GM18868 (cell line): Measurements from ENCODE around the gene MYLK.

Experiments
- ATAC-seq: cut with Tn5 transposase; IDR thresholded peaks from one replicate; pipeline ENCODE4 v1.9.1; 2021; ENCODE audit warnings: mild to moderate bottlenecking, moderate library complexity; ENCODE audit not compliant: unreplicated experiment

The MYLK gene

DNA sequence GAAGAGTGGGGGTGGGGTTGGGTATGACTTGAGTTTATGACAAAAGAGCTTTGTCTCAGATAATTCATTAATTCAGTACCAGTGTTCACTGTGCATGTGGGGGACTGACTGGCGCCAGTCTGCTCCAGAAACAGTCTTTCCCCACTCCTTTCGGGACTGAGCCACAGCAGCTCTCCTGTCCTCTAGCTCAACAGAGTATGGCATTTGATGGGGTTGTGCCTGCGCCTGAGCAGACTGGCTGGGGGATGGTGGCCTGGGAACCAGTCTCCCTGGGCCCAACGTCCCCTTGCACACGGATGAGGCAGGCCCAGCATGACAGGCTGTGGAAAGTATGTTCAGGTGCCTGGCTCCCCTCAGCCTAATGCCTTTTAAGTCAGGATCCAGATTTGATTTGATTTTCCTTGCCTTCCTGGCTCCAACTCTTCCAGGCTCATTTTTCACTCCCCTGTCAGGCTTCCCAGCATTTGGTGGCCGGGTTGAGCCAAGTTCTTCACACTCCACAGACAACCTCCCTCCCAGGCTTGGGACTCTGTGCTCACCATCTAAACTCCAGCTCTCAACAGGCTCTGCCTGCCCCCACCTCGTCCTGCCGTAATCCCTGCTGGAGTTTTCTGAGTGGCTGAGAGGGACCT is 105.0 kb downstream of the MYLK start:
- no peak for ATAC-seq

DNA sequence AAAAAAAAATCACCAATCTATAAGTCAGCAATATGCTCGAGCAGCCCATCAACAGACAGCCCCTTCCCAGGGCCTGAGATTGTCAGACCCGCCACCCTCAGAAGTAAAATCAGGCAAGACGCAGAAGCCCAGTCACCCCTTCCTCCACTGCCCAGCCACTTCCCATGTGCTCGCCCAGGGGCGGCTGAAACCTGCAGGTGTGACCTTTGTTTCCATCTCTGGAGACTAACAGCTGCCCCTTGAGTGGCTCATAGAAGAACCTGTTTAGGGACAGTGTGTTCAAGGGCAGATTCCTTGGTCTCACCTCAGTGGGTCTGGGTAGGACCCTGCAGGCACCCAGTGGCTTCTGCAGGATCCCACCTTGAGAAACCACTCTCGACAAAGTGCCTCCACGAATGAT is 105.6 kb downstream of the MYLK start:
- ATAC-seq: no peak

DNA sequence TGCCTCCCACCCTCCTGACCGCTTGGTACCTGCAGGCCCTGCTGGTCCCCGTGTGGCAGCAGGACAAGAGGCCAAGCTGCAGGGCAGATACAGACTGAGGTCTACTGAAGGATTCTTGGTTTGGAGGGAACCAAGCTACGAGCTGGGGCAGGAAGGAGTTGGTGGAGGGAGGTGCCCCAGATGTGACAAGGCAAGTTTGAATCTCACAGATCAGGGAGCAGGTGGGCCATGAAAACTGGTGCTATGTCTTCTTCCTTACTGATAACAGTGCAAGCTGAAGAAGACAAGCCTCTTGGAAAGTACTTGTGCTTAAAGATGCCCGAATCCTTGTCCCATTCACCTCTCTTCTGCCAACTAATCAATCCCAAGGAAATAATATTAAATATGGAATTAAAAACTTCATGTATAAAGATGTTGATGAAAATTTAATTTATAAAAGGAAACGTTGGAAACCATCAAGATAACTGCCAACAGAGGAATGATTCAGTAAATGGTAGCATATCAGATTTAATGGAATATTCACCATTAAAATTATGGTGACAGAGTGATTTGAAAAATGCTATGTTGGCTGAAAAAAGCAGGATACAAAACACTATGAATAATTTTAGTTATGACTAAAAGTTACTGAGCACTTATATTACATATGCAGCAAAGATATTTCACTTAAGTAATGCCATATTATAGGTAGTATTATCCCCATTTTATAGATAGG is 107.9 kb downstream of the MYLK start:
- ATAC-seq: no peak

- ATAC-seq: no peak
Measured at GRCh38 chr3:123774474-123774873, 109.7 kb downstream of the MYLK start.

- no peak for ATAC-seq
Measured at GRCh38 chr3:123773681-123774431, 110.3 kb downstream of the MYLK start.

- no peak for ATAC-seq
Measured at GRCh38 chr3:123769356-123769743, 114.8 kb downstream of the MYLK start.

- ATAC-seq: no peak
Measured at GRCh38 chr3:123768480-123769355, 115.4 kb downstream of the MYLK start.

DNA sequence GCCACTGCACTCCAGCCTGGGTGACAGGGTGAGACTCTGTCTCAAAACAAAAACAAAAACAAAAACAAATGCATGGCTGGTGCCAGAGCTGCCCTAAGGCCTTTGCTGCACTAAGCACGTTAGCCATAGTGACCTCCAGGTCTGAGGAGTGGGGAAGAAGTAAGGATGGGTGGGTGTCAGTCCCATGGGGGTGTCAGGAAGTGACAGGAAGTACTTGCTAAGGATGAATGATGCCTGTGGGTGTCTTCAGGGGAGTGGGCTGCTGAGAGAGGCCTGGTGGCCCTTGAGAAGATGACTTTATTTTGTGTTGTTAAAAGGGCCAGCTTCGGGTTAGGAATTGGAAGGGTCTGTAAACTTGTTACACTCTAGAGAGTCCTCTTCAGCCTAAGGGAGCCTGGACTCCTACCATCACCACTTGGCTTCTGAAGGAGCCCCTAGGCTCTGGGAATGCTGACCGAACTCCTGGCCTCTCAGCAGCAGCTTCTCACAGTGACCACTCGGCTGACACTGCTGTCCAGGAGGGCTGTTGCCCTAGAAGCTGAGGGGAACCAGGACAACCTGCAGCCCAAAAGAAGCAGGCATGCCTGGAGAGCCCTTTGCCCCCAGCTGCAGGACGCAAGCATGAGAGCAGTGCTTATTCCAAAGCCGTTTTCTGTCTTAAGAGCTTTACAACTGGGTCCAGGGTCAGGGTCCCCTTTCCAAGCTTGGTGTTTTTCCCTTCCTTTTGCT is 116.4 kb downstream of the MYLK start:
- no peak for ATAC-seq

GRCh38 chr3:123767009-123767372 is 117.1 kb downstream of the MYLK start:
- ATAC-seq: no peak

DNA sequence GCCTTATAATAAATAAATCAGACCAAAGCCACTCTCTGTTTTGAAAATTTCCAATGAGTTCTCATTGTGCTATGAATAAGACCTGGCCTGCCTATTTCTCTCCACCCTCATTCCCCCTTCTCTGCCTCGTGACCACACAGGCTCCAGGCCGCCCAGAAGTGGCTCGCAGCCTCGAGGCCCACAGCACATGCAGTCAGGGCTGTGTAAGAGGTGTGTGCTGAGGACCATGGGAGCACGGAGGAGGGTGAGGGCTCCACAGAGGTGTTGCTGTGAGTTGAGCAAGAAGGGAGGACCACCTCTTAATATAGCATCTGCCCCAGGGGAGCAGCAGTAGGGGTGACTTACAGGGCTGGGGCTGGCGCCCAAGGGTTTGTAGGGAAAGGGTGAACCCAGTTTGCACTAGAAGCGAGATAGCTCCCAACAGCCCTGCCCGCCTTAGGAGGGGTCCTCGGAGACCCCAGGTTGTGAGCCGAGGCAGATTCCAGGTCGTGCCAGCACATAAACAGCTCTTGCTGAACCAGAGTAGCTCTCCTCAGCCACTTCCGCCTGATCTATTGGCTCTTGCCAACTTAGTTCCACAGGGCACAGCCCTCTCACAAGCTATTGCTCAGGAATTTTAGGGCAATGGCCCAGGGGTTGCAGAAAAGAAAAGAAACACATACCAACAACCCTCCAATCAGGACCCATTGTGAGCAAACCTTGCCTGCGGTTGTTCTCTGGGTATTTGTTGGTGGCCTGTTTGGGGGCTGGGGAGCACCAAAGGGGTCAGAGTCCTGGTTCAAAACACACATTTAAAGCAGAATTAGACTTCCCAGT is 117.7 kb downstream of the MYLK start:
- no peak for ATAC-seq

DNA sequence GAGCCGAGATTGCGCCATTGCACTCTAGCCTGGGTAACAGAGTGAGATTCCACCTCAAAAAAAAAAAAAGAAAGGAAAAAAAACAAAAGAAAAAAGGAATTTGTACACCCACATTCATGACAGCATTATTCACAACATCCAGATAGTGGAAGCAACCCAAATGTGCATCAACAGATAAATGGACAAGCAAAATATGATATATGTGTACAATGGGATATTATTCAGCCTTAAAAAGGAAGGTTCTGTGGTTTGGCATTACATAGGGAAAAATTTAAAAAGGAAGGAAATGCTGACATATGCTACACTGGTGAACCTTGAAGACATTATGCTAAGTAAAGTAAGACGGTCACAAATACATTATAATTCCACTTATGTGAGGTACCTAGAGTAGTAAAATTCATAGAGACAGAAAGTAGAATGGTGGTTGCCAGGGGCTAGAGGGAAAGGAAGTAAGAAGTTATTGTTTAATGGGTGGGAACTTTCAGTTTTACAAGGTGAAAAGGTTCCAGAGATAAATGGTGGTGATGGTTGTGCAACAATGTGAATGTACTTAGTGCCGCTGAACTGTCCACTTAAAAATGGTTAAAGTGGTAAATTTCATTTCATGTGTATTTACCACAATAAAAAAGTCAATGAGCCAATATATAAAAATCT is 118.5 kb downstream of the MYLK start:
- no peak for ATAC-seq

DNA sequence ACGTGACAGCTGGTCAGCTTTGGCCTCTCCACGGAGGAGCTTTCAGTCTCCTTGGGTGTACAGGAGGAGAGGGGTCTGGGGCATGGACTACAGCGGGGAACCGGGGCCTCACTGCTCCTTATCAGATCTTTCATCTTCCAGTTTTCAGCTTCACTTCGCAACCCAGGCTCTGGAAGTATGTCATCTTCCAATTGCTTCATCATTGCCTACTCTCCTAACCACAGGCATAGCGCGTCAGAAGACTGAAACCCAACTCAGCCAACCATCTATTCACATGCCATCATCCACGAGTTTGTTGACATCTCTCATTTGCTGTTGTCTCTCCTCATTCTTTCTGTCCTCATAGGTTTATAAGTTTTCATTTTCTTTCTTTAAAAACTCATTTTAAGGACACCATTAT is 119.5 kb downstream of the MYLK start:
- no peak for ATAC-seq

GRCh38 chr3:123762805-123763204 is 121.3 kb downstream of the MYLK start:
- no peak for ATAC-seq

GRCh38 chr3:123760817-123761216 is 123.3 kb downstream of the MYLK start:
- no peak for ATAC-seq

DNA sequence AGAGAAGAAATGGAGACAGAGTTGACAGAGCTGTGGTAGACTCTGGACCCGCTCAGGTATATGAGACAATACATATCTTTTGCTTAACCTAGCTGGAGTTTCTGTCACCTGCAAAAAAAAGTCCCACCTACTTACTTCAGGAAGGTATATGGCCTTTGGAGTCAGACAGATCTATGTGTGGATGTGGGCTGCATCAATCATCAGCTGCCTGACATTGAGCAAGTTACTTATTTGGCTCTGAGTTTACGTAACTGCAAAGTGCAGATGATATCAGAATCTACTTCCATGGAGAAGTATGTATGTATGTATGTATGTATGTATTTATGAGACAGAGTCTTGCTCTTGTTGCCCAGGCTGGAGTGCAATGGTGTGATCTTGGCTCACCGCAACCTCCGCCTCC is 124.3 kb downstream of the MYLK start:
- no peak for ATAC-seq

GRCh38 chr3:123759311-123759710 is 124.8 kb downstream of the MYLK start:
- no peak for ATAC-seq

GRCh38 chr3:123758081-123758564 is 126.0 kb downstream of the MYLK start:
- no peak for ATAC-seq

DNA sequence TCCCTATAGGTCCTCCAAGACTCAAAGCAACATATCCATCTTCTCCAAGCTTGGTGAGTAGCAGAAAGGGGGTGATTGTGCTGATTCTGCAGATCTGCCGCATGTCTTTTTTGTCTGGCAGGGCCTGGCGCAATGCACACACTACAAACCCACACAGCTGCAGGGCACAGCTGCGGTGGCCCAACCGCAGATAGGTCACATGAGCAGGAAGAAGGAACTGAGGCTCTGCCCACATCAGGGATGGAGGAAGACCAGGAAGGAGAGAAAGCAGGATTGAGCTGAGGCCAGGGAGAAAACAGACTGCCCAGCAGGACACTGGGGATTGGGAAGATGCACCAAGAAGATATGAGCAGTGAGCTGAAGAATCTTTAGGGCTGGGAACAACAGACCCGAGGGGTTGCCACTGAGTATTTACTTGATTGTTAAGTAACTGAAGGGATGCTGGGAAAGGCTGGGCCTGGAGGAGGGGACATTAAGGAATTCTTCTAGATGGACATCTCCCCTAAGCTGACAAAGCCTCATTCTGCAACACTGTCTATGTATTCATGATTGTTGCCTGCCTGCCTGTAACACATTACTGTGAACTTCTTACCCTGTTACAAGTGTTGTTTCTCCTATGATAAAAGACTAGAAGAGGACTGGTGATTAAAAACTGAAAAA is 126.7 kb downstream of the MYLK start:
- no peak for ATAC-seq

DNA sequence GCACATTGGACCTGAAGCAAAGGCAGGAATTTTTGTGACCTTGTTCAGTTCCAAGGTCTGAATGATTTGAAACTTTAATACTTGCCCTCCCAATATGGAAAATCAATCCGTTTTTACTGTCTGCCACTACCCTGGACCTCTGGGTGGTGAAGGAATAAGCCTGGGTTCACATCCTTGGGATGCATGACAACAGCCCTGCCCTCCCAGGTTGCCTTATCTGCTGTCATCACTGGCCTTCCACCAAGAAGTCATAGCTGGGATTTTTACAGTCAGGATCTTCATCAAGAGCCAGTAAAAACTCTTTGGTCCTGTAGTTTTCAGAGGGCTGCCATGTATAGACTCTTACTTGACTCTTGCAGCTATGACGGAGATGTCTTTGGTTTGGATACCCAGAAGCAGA is 128.6 kb downstream of the MYLK start:
- no peak for ATAC-seq
